ENCODE measurements around the gene PCNX2. TPM values are rescaled to one million over a fixed set of nuclear protein-coding genes. Genes with fewer than 3 reads are reported as not detected.

The PCNX2 gene
- total RNA-seq, 1 experiment from 2014 or later: 96.2 TPM

DNA sequence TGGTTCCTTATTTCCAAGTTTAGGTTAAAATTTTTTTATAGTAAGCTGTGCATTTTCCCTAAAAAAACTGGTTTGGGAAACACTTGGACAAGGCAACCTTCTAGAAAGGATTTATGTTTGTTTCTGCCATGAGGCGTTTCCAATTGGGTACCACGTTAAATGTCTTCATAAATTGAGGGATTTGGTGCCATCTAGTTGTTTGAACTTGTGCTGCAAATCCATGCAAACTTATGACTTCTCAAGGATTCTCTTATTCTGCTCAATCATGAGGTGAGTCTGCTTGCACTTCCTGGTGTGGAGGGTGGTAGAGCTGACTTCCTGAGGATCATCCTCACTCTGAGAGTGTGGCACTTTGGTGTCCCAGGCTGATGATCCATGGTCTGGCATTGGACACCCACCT lies 123.3 kb downstream of the PCNX2 start:
- Histone ChIP-seq H3K4me1 (ENCODE audit: low read length) (no peaks in the 10 kb centered on the region), H4K20me1 (ENCODE audit: insufficient read depth, low read depth, low read length) (no peaks in the 10 kb centered on the region), H3K4me2 (ENCODE audit: low read depth, low read length, poor library complexity, severe bottlenecking) (no peak overlapping the region), H3K36me3 (ENCODE audit: insufficient read depth, low read length) (peaks cover 43% of the 10 kb centered on the region), H3K27me3 (ENCODE audit: low read length) (no peaks in the 10 kb centered on the region), H3K9me3 (ENCODE audit: low read length) (peaks cover 10% of the 10 kb centered on the region; the same call in 1 of the 2 replicates), H3K9me2 (replicated peaks; ENCODE audit: insufficient read depth, low read length) (no peaks in the 10 kb centered on the region), H3K79me2 (ENCODE audit: low read length) (no peaks in the 10 kb centered on the region), H3K4me3 (ENCODE audit: low read length) (no peak overlapping the region), H3K27ac (ENCODE audit: low read length) (no peak overlapping the region), H2AFZ (ENCODE audit: low read length) (no peak overlapping the region), H3K9ac (ENCODE audit: low read length) (no peak overlapping the region)
- DNase-seq: no peak

DNA sequence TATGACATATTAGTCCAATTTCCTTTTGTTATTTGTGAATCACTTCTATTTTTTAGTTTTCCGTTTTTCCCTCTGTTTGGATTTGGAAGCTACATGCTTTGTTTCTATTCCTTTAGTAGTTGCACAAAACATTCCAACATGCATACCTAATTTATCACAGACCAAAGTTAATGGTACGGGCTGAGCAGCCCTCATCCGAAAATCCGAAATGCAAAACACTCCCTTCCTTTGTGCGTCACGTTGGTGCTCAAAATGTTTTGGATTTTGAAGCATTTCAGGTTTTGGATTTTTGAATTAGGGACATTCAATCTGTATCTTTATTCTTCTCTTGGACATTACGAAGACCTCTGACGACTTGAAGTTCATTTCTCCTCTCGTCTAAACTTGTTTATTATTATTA lies 124.8 kb downstream of the PCNX2 start:
- Histone ChIP-seq H3K36me3 (ENCODE audit: insufficient read depth, low read length) (peaks cover 40% of the 10 kb centered on the region), H3K4me3 (ENCODE audit: low read length) (no peak overlapping the region)

DNA sequence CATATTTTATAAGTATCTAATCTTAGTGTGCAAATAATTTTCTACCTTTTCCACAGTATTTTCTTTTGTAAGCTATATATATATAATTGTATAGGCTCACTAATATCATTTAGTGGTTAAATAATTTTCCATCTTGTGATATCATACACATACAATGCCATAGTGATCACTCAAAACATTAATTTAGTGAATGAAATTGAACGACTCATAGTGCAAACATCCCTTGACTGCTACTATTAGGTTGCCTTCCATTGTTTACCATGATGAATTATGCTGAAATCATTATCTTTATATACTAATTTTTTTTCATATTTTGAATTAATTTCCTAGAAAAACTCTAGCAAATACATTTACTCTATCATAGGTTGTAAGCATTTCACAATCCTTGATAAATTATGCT lies 127.1 kb downstream of the PCNX2 start:
- Histone ChIP-seq H3K4me3 (ENCODE audit: low read length) (no peak overlapping the region), H3K9me2 (replicated peaks; ENCODE audit: insufficient read depth, low read length) (no peaks in the 10 kb centered on the region), H3K27ac (ENCODE audit: low read length) (no peak overlapping the region), H3K9ac (ENCODE audit: low read length) (no peak overlapping the region), H3K27me3 (ENCODE audit: low read length) (no peaks in the 10 kb centered on the region), H3K79me2 (ENCODE audit: low read length) (no peaks in the 10 kb centered on the region), H3K36me3 (ENCODE audit: insufficient read depth, low read length) (peaks cover 44% of the 10 kb centered on the region), H3K9me3 (ENCODE audit: low read length) (peaks cover 17% of the 10 kb centered on the region), H4K20me1 (ENCODE audit: insufficient read depth, low read depth, low read length) (no peaks in the 10 kb centered on the region), H3K4me2 (ENCODE audit: low read depth, low read length, poor library complexity, severe bottlenecking) (no peak overlapping the region), H3K4me1 (ENCODE audit: low read length) (no peaks in the 10 kb centered on the region), H2AFZ (ENCODE audit: low read length) (no peak overlapping the region)
- no peak for DNase-seq

More for the DNA sequence above, 124.8 kb downstream of the PCNX2 start:
- Histone ChIP-seq H3K9me2 (replicated peaks; ENCODE audit: insufficient read depth, low read length) (no peaks in the 10 kb centered on the region), H3K79me2 (ENCODE audit: low read length) (no peaks in the 10 kb centered on the region), H4K20me1 (ENCODE audit: insufficient read depth, low read depth, low read length) (no peaks in the 10 kb centered on the region), H3K4me2 (ENCODE audit: low read depth, low read length, poor library complexity, severe bottlenecking) (no peak overlapping the region), H3K9ac (ENCODE audit: low read length) (no peak overlapping the region), H3K27me3 (ENCODE audit: low read length) (no peaks in the 10 kb centered on the region), H3K4me1 (ENCODE audit: low read length) (no peaks in the 10 kb centered on the region), H3K27ac (ENCODE audit: low read length) (no peak overlapping the region), H3K9me3 (ENCODE audit: low read length) (peaks cover 10% of the 10 kb centered on the region; the same call in 1 of the 2 replicates), H2AFZ (ENCODE audit: low read length) (no peak overlapping the region)
- DNase-seq: no peak

DNA sequence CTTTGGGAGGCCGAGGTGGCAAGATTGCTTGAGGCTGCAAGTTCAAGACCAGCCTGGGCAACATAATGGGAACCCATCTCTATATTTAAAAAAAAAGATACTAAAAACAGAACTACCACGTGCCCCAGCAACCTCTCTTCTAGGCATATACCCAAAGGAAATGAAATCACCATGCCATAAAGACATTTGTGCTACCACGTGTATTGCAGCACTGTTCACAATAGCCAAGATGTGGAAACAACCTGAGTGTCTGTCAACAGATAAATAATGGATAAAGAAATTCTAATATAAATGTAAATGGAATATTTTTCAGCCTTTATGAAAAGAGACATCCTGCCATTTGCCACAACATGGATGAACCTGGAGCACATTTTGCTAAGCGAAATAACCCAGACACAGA lies 128.6 kb downstream of the PCNX2 start:
- no peaks in the 10 kb centered on the region for H4K20me1 ChIP-seq (ENCODE audit: insufficient read depth, low read depth, low read length)
- no peaks in the 10 kb centered on the region for H3K4me1 ChIP-seq (ENCODE audit: low read length)
- H3K4me2 ChIP-seq (ENCODE audit: low read depth, low read length, poor library complexity, severe bottlenecking): no peak overlapping the region
- peaks cover 10% of the 10 kb centered on the region for H3K9me3 ChIP-seq (ENCODE audit: low read length)
- H3K79me2 ChIP-seq (ENCODE audit: low read length): no peaks in the 10 kb centered on the region
- no peak overlapping the region for H3K9ac ChIP-seq (ENCODE audit: low read length)
- no peaks in the 10 kb centered on the region for H3K27me3 ChIP-seq (ENCODE audit: low read length)
- H2AFZ ChIP-seq (ENCODE audit: low read length): no peak overlapping the region
- DNase-seq: no peak
- H3K27ac ChIP-seq (ENCODE audit: low read length): no peak overlapping the region
- no peak overlapping the region for H3K4me3 ChIP-seq (ENCODE audit: low read length)
- H3K36me3 ChIP-seq (ENCODE audit: insufficient read depth, low read length): peaks cover 30% of the 10 kb centered on the region
- H3K9me2 ChIP-seq (replicated peaks; ENCODE audit: insufficient read depth, low read length): no peaks in the 10 kb centered on the region

DNA sequence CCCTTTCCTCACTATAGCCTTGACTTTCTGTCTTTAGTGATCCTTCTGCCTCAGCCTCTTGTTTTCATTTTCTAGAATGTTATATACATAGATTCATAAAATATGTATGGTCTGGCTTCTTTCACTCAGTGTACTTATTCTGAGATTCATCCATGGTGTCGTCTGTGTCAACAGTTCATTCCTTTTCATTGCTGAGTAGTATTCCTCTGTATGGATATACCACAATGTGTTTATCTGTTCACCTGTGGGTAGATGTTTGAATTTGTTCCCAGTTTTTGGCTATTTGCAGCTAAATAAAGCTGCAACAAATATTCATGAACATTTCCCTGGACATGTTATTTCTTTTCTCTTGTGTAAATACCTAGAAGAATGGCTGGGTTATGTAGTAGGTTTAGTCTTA lies 131.8 kb downstream of the PCNX2 start:
- Histone ChIP-seq H3K9me2 (replicated peaks; ENCODE audit: insufficient read depth, low read length) (no peaks in the 10 kb centered on the region), H3K4me2 (ENCODE audit: low read depth, low read length, poor library complexity, severe bottlenecking) (no peak overlapping the region), H3K27me3 (ENCODE audit: low read length) (no peaks in the 10 kb centered on the region), H4K20me1 (ENCODE audit: insufficient read depth, low read depth, low read length) (no peaks in the 10 kb centered on the region), H3K4me1 (ENCODE audit: low read length) (no peaks in the 10 kb centered on the region), H2AFZ (ENCODE audit: low read length) (no peak overlapping the region), H3K9me3 (ENCODE audit: low read length) (peaks cover 7% of the 10 kb centered on the region), H3K79me2 (ENCODE audit: low read length) (no peaks in the 10 kb centered on the region), H3K27ac (ENCODE audit: low read length) (no peak overlapping the region), H3K4me3 (ENCODE audit: low read length) (no peak overlapping the region), H3K9ac (ENCODE audit: low read length) (no peak overlapping the region), H3K36me3 (ENCODE audit: insufficient read depth, low read length) (peaks cover 40% of the 10 kb centered on the region)
- no peak for DNase-seq

DNA sequence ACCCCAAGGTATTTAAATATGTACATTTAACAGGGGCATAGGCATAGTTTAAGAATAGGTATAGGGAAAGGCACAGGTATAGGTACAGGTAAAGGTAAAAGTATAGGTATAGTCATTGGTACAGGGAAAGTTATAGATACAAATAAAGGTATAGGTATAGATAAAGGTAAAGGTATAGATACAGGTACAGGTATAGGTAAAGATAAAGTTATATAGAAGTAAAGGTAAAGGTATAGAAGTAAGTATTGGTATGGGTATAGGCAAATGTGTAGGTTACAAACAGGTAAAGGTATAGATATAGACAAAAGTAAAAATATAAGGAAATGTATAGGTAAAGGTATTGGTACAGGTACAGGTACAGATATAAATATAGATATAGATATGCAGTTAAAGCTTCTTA lies 137.2 kb downstream of the PCNX2 start:
- H3K36me3 ChIP-seq (ENCODE audit: insufficient read depth, low read length): peaks cover 14% of the 10 kb centered on the region; the same call in 1 of the 2 replicates
- DNase-seq: no peak
- no peaks in the 10 kb centered on the region for H3K27me3 ChIP-seq (ENCODE audit: low read length)
- H3K4me3 ChIP-seq (ENCODE audit: low read length): no peak overlapping the region
- no peaks in the 10 kb centered on the region for H4K20me1 ChIP-seq (ENCODE audit: insufficient read depth, low read depth, low read length)
- H2AFZ ChIP-seq (ENCODE audit: low read length): no peak overlapping the region
- H3K9me2 ChIP-seq (replicated peaks; ENCODE audit: insufficient read depth, low read length): no peaks in the 10 kb centered on the region
- no peaks in the 10 kb centered on the region for H3K4me1 ChIP-seq (ENCODE audit: low read length)
- H3K27ac ChIP-seq (ENCODE audit: low read length): no peak overlapping the region
- no peaks in the 10 kb centered on the region for H3K79me2 ChIP-seq (ENCODE audit: low read length)
- no peak overlapping the region for H3K9ac ChIP-seq (ENCODE audit: low read length)
- no peak overlapping the region for H3K4me2 ChIP-seq (ENCODE audit: low read depth, low read length, poor library complexity, severe bottlenecking)
- H3K9me3 ChIP-seq (ENCODE audit: low read length): no peaks in the 10 kb centered on the region

DNA sequence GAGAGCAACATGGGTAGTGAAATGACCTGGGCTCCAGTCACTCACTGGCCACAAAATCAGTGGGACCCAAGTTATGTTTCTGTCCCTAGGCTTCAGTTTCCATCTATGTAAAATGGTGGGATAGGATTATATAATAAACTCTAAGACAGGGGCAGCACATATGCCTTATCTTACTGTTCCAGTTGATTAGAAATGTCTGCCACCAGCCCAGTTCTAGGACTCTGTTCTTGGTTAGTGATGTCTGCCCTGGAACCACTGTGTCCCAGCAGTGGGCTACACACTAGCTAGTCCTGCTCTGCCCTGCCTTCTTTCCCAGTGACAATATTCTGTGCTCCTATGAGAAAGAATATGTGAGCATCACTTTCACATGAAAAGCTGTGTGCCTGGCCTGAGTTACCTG lies 138.3 kb downstream of the PCNX2 start:
- Histone ChIP-seq H3K79me2 (ENCODE audit: low read length) (no peaks in the 10 kb centered on the region), H2AFZ (ENCODE audit: low read length) (no peak overlapping the region), H3K4me1 (ENCODE audit: low read length) (no peaks in the 10 kb centered on the region), H3K9me2 (replicated peaks; ENCODE audit: insufficient read depth, low read length) (no peaks in the 10 kb centered on the region), H3K27ac (ENCODE audit: low read length) (no peak overlapping the region), H3K4me2 (ENCODE audit: low read depth, low read length, poor library complexity, severe bottlenecking) (no peak overlapping the region), H3K9ac (ENCODE audit: low read length) (no peak overlapping the region), H3K4me3 (ENCODE audit: low read length) (no peak overlapping the region), H4K20me1 (ENCODE audit: insufficient read depth, low read depth, low read length) (no peaks in the 10 kb centered on the region), H3K9me3 (ENCODE audit: low read length) (no peaks in the 10 kb centered on the region), H3K27me3 (ENCODE audit: low read length) (no peaks in the 10 kb centered on the region), H3K36me3 (ENCODE audit: insufficient read depth, low read length) (peaks cover 14% of the 10 kb centered on the region; the same call in 1 of the 2 replicates)
- DNase-seq: peak; percentile 17

DNA sequence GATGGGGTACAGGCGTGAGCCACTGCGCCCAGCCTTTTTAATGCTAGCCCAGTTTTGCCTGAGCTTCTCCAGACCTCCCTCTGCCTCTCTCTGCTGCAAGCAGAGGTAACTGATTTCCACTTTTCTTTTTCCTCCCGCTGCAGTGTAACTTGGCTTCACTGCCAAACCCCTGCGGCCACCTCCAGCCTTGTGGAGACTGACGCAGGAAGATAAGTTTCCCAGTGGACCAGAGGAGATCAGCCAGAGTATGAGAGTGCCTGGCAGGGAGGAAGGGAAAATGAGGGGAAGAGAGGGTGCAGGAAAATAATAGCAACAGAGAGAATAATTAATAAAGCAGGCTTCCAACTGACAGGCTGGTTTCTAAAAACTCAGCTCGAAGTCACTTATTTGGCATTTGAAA lies 143.7 kb downstream of the PCNX2 start:
- Histone ChIP-seq H3K9ac (ENCODE audit: low read length) (no peak overlapping the region), H3K9me2 (replicated peaks; ENCODE audit: insufficient read depth, low read length) (no peaks in the 10 kb centered on the region), H3K9me3 (ENCODE audit: low read length) (no peaks in the 10 kb centered on the region), H3K79me2 (ENCODE audit: low read length) (no peaks in the 10 kb centered on the region), H4K20me1 (ENCODE audit: insufficient read depth, low read depth, low read length) (no peaks in the 10 kb centered on the region), H3K36me3 (ENCODE audit: insufficient read depth, low read length) (no peaks in the 10 kb centered on the region), H3K4me3 (ENCODE audit: low read length) (no peak overlapping the region), H3K27ac (ENCODE audit: low read length) (no peak overlapping the region), H2AFZ (ENCODE audit: low read length) (no peak overlapping the region), H3K27me3 (ENCODE audit: low read length) (no peaks in the 10 kb centered on the region), H3K4me2 (ENCODE audit: low read depth, low read length, poor library complexity, severe bottlenecking) (no peak overlapping the region), H3K4me1 (ENCODE audit: low read length) (no peaks in the 10 kb centered on the region)
- no peak for DNase-seq

DNA sequence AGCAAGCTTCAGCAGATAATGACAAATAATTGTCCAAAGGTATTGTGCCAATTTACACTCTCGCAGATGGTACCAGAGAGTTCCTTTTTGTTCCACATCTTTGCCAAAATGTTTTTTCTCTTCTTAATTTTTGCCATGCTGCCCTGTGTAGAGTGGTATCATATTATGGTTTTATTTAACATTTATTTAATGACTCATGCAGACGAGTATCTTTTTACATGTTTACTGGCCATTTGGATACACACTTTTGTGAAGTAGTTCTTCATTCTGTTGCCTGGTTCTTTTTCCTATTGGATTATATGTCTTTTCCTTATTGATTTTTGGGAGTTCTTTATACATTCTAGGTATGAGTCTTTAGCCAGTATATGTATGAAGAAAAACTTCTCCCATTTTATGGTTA lies 151.1 kb downstream of the PCNX2 start:
- no peaks in the 10 kb centered on the region for H3K27me3 ChIP-seq (ENCODE audit: low read length)
- H3K4me2 ChIP-seq (ENCODE audit: low read depth, low read length, poor library complexity, severe bottlenecking): no peak overlapping the region
- H3K4me1 ChIP-seq (ENCODE audit: low read length): peaks cover 13% of the 10 kb centered on the region
- H3K9me2 ChIP-seq (replicated peaks; ENCODE audit: insufficient read depth, low read length): no peaks in the 10 kb centered on the region
- no peaks in the 10 kb centered on the region for H3K9me3 ChIP-seq (ENCODE audit: low read length)
- no peaks in the 10 kb centered on the region for H4K20me1 ChIP-seq (ENCODE audit: insufficient read depth, low read depth, low read length)
- no peaks in the 10 kb centered on the region for H3K79me2 ChIP-seq (ENCODE audit: low read length)
- no peak for DNase-seq
- H2AFZ ChIP-seq (ENCODE audit: low read length): no peak overlapping the region
- no peak overlapping the region for H3K4me3 ChIP-seq (ENCODE audit: low read length)
- H3K36me3 ChIP-seq (ENCODE audit: insufficient read depth, low read length): peaks cover 2% of the 10 kb centered on the region
- no peak overlapping the region for H3K9ac ChIP-seq (ENCODE audit: low read length)
- H3K27ac ChIP-seq (ENCODE audit: low read length): no peak overlapping the region

Data from Karpas-422 (cell line).